Measurements from ENCODE around the gene FRY. TPM values are rescaled to one million over a fixed set of nuclear protein-coding genes. Genes with fewer than 3 reads are reported as not detected.

The FRY gene
- total and polyA plus RNA-seq, 2 donors from 2014 or later, result 21.8 to 69.5 TPM

GRCh38 chr13:32024750-32025149, 6.8 kb upstream of the FRY start:
- Histone ChIP-seq H3K4me3 (ENCODE audit: low read length in 3 of 3) (no peak overlapping the region), H3K27ac (ENCODE audit: low read depth in 2 of 2, low read length in 2 of 2) (no peak overlapping the region), H3K4me1 (ENCODE audit: control insufficient read depth in 2 of 3, insufficient read depth in 2 of 3, low read depth in 1 of 3, low read length in 3 of 3) (no peaks in the 10 kb centered on the region), H3K9ac (ENCODE audit: low read length in 3 of 3) (no peak overlapping the region), H3K9me3 (ENCODE audit: control insufficient read depth in 2 of 3, insufficient read depth in 1 of 3, low read length in 3 of 3) (no peaks in the 10 kb centered on the region), H3K27me3 (ENCODE audit: control insufficient read depth, insufficient read depth, low read length) (no peaks in the 10 kb centered on the region), H3K36me3 (ENCODE audit: control insufficient read depth in 2 of 3, insufficient read depth in 3 of 3, low read length in 3 of 3) (no peaks in the 10 kb centered on the region)
- intact Hi-C loops (cut with DNase I), result no loop called here
- DNase-seq, result no peak
- no peak for TF ChIP-seq CTCF (IDR thresholded peaks at IDR 0.05; ENCODE audit: borderline replicate concordance, extremely low read depth, insufficient read depth)
- FAIRE-seq, result no peak

GRCh38 chr13:32025730-32026129, 5.8 kb upstream of the FRY start:
- no peaks in the 10 kb centered on the region for H3K36me3 ChIP-seq (ENCODE audit: control insufficient read depth in 2 of 3, insufficient read depth in 3 of 3, low read length in 3 of 3)
- no peaks in the 10 kb centered on the region for H3K9me3 ChIP-seq (ENCODE audit: control insufficient read depth in 2 of 3, insufficient read depth in 1 of 3, low read length in 3 of 3)
- H3K9ac ChIP-seq (ENCODE audit: low read length in 3 of 3), result no peak overlapping the region
- DNase-seq (no peak), FAIRE-seq (no peak)
- H3K27ac ChIP-seq (ENCODE audit: low read depth in 2 of 2, low read length in 2 of 2), result no peak overlapping the region
- H3K4me1 ChIP-seq (ENCODE audit: control insufficient read depth in 2 of 3, insufficient read depth in 2 of 3, low read depth in 1 of 3, low read length in 3 of 3), result peaks cover 0 to 2% (median 0%) of the 10 kb centered on the region in 3 donors
- no peak overlapping the region for H3K4me3 ChIP-seq (ENCODE audit: low read length in 3 of 3)
- intact Hi-C loops (cut with DNase I), result no loop called here
- no peak for TF ChIP-seq CTCF (IDR thresholded peaks at IDR 0.05; ENCODE audit: borderline replicate concordance, extremely low read depth, insufficient read depth)
- no peaks in the 10 kb centered on the region for H3K27me3 ChIP-seq (ENCODE audit: control insufficient read depth, insufficient read depth, low read length)

- intact Hi-C loops (cut with DNase I), result no loop called here
- FAIRE-seq, result no peak
- H3K9ac ChIP-seq (ENCODE audit: low read length in 3 of 3), result no peak overlapping the region
These were observed 5.0 kb upstream of the FRY start for GRCh38 chr13:32026623-32027022.

More at GRCh38 chr13:32026623-32027022, 5.0 kb upstream of the FRY start:
- H3K27ac ChIP-seq (ENCODE audit: low read depth in 2 of 2, low read length in 2 of 2), result no peak overlapping the region
- no peaks in the 10 kb centered on the region for H3K27me3 ChIP-seq (ENCODE audit: control insufficient read depth, insufficient read depth, low read length)
- TF ChIP-seq CTCF (IDR thresholded peaks at IDR 0.05; ENCODE audit: borderline replicate concordance, extremely low read depth, insufficient read depth), result no peak
- no peaks in the 10 kb centered on the region for H3K9me3 ChIP-seq (ENCODE audit: control insufficient read depth in 2 of 3, insufficient read depth in 1 of 3, low read length in 3 of 3)
- no peaks in the 10 kb centered on the region for H3K36me3 ChIP-seq (ENCODE audit: control insufficient read depth in 2 of 3, insufficient read depth in 3 of 3, low read length in 3 of 3)
- no peak overlapping the region for H3K4me3 ChIP-seq (ENCODE audit: low read length in 3 of 3)
- H3K4me1 ChIP-seq (ENCODE audit: control insufficient read depth in 2 of 3, insufficient read depth in 2 of 3, low read depth in 1 of 3, low read length in 3 of 3), result peaks cover 0 to 4% (median 0%) of the 10 kb centered on the region in 3 donors
- DNase-seq, result no peak

All from kidney (tissue), 14 donors.